ENCODE data around the gene DEXI. TPM values are rescaled to one million over a fixed set of nuclear protein-coding genes. Genes with fewer than 3 reads are reported as not detected.

DEXI gene
- 23.7 and 24.4 TPM in 2 replicates for total RNA-seq (2014; rRNA removed; shearing (Covaris generic))

DNA sequence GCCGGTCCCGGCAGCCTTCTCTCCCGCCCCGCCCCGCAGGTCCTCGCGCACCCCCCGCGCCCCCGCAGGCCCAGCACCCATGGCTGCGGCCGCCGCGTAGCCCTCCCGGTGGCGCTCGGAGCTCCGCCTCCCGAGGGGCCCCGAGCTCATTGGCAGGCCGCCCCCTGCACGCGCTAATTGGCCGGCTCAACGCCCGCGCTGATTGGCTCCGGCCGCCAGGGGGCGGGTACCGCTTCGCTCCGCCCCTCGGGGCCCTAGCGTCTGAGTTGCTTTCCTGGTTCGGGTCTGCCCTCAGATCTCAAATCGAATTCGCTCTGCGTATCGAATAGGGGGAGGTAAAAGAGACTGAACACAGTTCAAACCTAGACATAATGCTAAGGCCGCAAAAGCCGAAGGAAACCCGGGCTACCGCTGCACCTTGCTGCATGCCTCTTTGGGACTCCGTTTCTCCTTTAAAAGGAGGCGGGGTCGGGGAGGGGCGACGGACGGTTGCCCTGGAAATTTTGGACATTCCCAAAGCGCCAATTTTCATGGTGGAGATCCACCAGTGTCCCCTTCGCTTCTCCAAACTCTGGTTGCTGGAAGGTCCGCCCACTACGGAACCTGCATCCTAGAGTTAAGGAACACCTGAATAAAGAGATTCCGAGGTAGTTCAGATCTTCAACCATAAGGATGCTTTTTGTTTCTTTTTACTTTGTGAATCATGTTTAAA lies at the start of gene DEXI:
DEXI (minus strand) TSS at position 117 of the 712 bp plus-strand sequence. CDS start 463 bp downstream, outside the sequence.

DNA sequence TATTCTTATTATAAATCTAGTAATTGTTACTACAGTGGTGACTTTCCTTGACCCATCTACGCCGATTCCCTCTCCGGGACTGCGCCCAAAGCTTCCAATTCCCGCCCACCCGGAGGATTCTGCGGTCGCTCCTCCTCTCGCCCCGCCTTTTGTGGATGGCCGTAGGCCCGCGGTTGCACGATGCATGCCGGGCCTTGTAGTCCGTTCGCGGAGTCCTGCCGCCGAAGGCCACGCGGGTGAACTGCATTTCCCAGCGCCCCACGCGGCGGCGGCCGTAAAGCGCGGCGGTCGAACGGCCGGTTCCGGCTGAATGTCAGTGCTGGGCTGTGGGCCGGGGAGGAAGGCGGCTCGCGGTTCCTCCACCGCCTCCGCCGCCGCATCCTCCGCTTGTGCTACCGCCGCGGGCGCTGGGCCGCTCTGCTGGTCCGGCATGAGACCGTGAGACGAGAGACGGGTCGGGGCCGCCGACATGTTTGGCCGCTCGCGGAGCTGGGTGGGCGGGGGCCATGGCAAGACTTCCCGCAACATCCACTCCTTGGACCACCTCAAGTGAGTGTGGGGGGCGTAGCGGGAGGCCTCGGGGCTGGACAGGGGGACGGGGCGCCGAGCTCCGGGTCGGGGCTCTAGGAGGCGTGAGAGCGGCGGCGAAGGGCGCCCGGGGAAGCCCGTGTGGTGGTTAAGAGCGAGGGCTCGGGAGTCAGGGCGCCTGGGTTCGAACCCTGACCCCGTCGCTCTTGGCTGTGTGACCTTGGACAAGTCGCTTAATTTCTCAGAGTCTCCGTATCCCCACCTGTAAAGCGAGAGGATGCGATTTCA lies 2.2 kb upstream of the DEXI start, which contains the start of gene CLEC16A:
CLEC16A (plus strand) TSS at position 316 of the 816 bp plus-strand sequence; CDS start at position 470, 154 bp downstream.

Other genes starting within 250 kb of the DEXI start
- gene TEKT5, start 247.5 kb downstream of the DEXI start, total RNA-seq (2014; rRNA removed; shearing (Covaris generic)) = not detected in 2 replicates
- 48.9 and 62.8 TPM in 2 replicates for gene NUBP1, start 198.6 kb downstream of the DEXI start, total RNA-seq (2014; rRNA removed; shearing (Covaris generic))
- 0.04 and 0.08 TPM in 2 replicates for gene TVP23A, start 123.7 kb downstream of the DEXI start, total RNA-seq (2014; rRNA removed; shearing (Covaris generic))
- 19.3 and 21.2 TPM in 2 replicates for gene CIITA, start 65.3 kb downstream of the DEXI start, total RNA-seq (2014; rRNA removed; shearing (Covaris generic))
- gene CLEC16A, start 2.1 kb upstream of the DEXI start, total RNA-seq (2014; rRNA removed; shearing (Covaris generic)) = 12.4 and 14.2 TPM in 2 replicates

Measured in A375 (cell line).